HCT116 (cell line): Measurements from ENCODE around the gene N4BP2. TPM values are rescaled to one million over a fixed set of nuclear protein-coding genes. Genes with fewer than 3 reads are reported as not detected.

Source experiments
- ATAC-seq: fragments of 200-7000 bp; cut with Tn5 transposase; 2 replicates; pipeline ENCODE4 v1.9.1; 2020; ENCODE audit warnings: mild to moderate bottlenecking, moderate library complexity
- BruUV-seq: library from RNA; stranded (reverse); fragments of 400-500 nt; replicated peaks from 2 replicates; lab custom pipeline; 2021; lab: Mats Ljungman, UMichigan
- CTCF ChIA-PET: fragments of 300-600 bp; sonication (Branson Sonifier 250); formaldehyde crosslinking; loops from one replicate; lab custom pipeline; 2021; ENCODE audit warnings: antibody characterized with exemption; lab: Charles Lee
- POLR2A ChIA-PET: fragments of 300-600, 350-600 bp; sonication (Branson Sonifier 250); formaldehyde crosslinking; loops from one replicate; lab custom pipeline; 2021; ENCODE audit warnings: antibody characterized with exemption; lab: Charles Lee
- RAD21 ChIA-PET, 2 experiments: fragments of 300-600 bp; sonication (Branson Sonifier 250); formaldehyde crosslinking; loops; one replicate each; lab custom pipeline; 2023; ENCODE audit warnings: low total read pairs in 2 of 2; ENCODE audit not compliant: uncharacterized antibody in 2 of 2, unreplicated experiment in 2 of 2, low non-redundant PET in 1 of 2; lab: Charles Lee
- DNase-seq: peaks from one replicate; pipeline ENCODE4 v3.0.0-alpha.2; 2010; ENCODE audit warnings: low read depth, low spot score
- H2AFZ ChIP-seq: fragments of 200-600 bp; shearing (Covaris generic), sonication (generic); 2 replicates; pipeline ENCODE4 v1.6.1; 2017; ENCODE audit warnings: low read depth, mixed run types, mixed read lengths, antibody characterized with exemption, low read length; ENCODE audit not compliant: poor library complexity, severe bottlenecking
- H3K27ac ChIP-seq: 2 replicates; pipeline ENCODE4 v1.5.1; 2012; ENCODE audit warnings: low read depth, low read length
- H3K27me3 ChIP-seq: fragments of 200-600 bp; sonication (generic); 2 replicates; pipeline ENCODE4 v1.6.1; 2016; ENCODE audit warnings: mixed run types, low read length, mixed read lengths; ENCODE audit not compliant: insufficient read depth
- H3K36me3 ChIP-seq, 2 experiments: fragments of 200-500 bp in 1 of 2; fragments of 200-600 bp in 1 of 2; sonication (Bioruptor generic) in 1 of 2; sonication (generic) in 1 of 2; 2 replicates each; pipeline versions ENCODE4 v1.5.1 to v1.6.1; 2014 to 2016; ENCODE audit warnings: low read length in 2 of 2, inconsistent platforms in 1 of 2, mixed read lengths in 1 of 2, mixed run types in 1 of 2; ENCODE audit not compliant: insufficient read depth in 2 of 2, control insufficient read depth in 1 of 2
- H3K4me1 ChIP-seq, 2 experiments: fragments of 200-600 bp in 1 of 2; sonication (generic) in 1 of 2; 2 replicates each; pipeline versions ENCODE4 v1.5.1 to v1.6.1; 2012 to 2017; ENCODE audit warnings: low read length in 2 of 2, inconsistent platforms in 1 of 2, mild to moderate bottlenecking in 1 of 2, mixed read lengths in 1 of 2, mixed run types in 1 of 2, moderate library complexity in 1 of 2; ENCODE audit not compliant: insufficient read depth in 2 of 2, control insufficient read depth in 1 of 2
- H3K4me2 ChIP-seq: fragments of 200-600 bp; sonication (generic); 2 replicates; pipeline ENCODE4 v1.6.1; 2017; ENCODE audit warnings: mixed run types, low read length, mixed read lengths
- H3K4me3 ChIP-seq, 2 experiments: fragments of 200-600 bp in 1 of 2; sonication (generic) in 1 of 2; replicated peaks in 1 of 2; 2 replicates each; pipeline ENCODE4 v1.5.1; 2011 to 2016; ENCODE audit warnings: low read length in 2 of 2, control low read depth in 1 of 2, low read depth in 1 of 2, mild to moderate bottlenecking in 1 of 2, mixed read lengths in 1 of 2, mixed run types in 1 of 2
- H3K79me2 ChIP-seq: fragments of 200-600 bp; sonication (generic); 2 replicates; pipeline ENCODE4 v1.6.1; 2017; ENCODE audit warnings: mild to moderate bottlenecking, mixed run types, low read length, moderate library complexity, mixed read lengths; ENCODE audit not compliant: insufficient read depth
- H3K9ac ChIP-seq: fragments of 200-600 bp; sonication (generic); 2 replicates; pipeline ENCODE4 v1.6.1; 2016; ENCODE audit warnings: low read length, mixed read lengths
- H3K9me2 ChIP-seq: fragments of 200-600 bp; sonication (generic), shearing (Covaris generic); 2 replicates; pipeline ENCODE4 v1.6.1; 2017; ENCODE audit warnings: mixed run types, mild to moderate bottlenecking, moderate library complexity; ENCODE audit not compliant: insufficient read depth
- H3K9me3 ChIP-seq, 2 experiments: fragments of 200-500 bp in 1 of 2; fragments of 200-600 bp in 1 of 2; sonication (Bioruptor generic) in 1 of 2; sonication (generic) in 1 of 2; 2 replicates each; pipeline ENCODE4 v1.6.1; 2014 to 2017; ENCODE audit warnings: low read length in 2 of 2, mixed read lengths in 2 of 2, inconsistent platforms in 1 of 2, low read depth in 1 of 2, mild to moderate bottlenecking in 1 of 2, mixed run types in 1 of 2, moderate library complexity in 1 of 2; ENCODE audit not compliant: control insufficient read depth in 1 of 2, insufficient read depth in 1 of 2
- H4K20me1 ChIP-seq: fragments of 200-600 bp; sonication (generic), shearing (Covaris generic); 2 replicates; pipeline ENCODE4 v1.6.1; 2017; ENCODE audit warnings: mixed run types, mild to moderate bottlenecking, moderate library complexity; ENCODE audit not compliant: insufficient read depth
- CBX3 ChIP-seq: IDR thresholded peaks from 2 replicates; pipeline ENCODE4 v1.6.1; 2012; ENCODE audit warnings: low read depth
- ELF1 ChIP-seq: IDR thresholded peaks from 2 replicates; pipeline ENCODE4 v1.6.1; 2012; ENCODE audit warnings: low read depth, borderline replicate concordance
- EZH2 ChIP-seq: fragments of 200-600 bp; sonication (generic); IDR thresholded peaks from 2 replicates; pipeline ENCODE4 v1.6.1; 2017; ENCODE audit warnings: antibody characterized with exemption, mixed run types
- EZH2phosphoT487 ChIP-seq: fragments of 200-600 bp; IDR thresholded peaks from 2 replicates; pipeline ENCODE4 v1.6.1; 2018; ENCODE audit warnings: antibody characterized with exemption, borderline replicate concordance
- MAX ChIP-seq: IDR thresholded peaks from 2 replicates; pipeline ENCODE4 v1.6.1; 2012
- POLR2AphosphoS5 ChIP-seq: IDR thresholded peaks from 2 replicates; pipeline ENCODE4 v1.6.1; 2011; ENCODE audit warnings: mild to moderate bottlenecking, low read depth, low read length, moderate library complexity
- RAD21 ChIP-seq: IDR thresholded peaks from 2 replicates; pipeline ENCODE4 v1.6.1; 2012; ENCODE audit warnings: low read depth, mild to moderate bottlenecking
- SP1 ChIP-seq: IDR thresholded peaks from 2 replicates; pipeline ENCODE4 v1.6.1; 2012; ENCODE audit warnings: low read depth
- SRF ChIP-seq: IDR thresholded peaks from 2 replicates; pipeline ENCODE4 v1.6.1; 2012; ENCODE audit warnings: low read depth
- TCF7L2 ChIP-seq: IDR thresholded peaks from 2 replicates; pipeline ENCODE4 v1.7.0; 2011; ENCODE audit warnings: borderline replicate concordance, inconsistent platforms; ENCODE audit not compliant: insufficient read depth, insufficient read length; ENCODE audit errors: extremely low read depth
- YY1 ChIP-seq: IDR thresholded peaks from 2 replicates; pipeline ENCODE4 v1.6.1; 2011; ENCODE audit warnings: low read length, low read depth, moderate library complexity, mild to moderate bottlenecking; ENCODE audit not compliant: insufficient replicate concordance; ENCODE audit errors: extremely low read depth
- ZBTB33 ChIP-seq: IDR thresholded peaks from 2 replicates; pipeline ENCODE4 v1.6.1; 2011; ENCODE audit warnings: mild to moderate bottlenecking, low read length, moderate library complexity; ENCODE audit not compliant: insufficient replicate concordance; ENCODE audit errors: extremely low read depth
- intact Hi-C: fragments of 100-400 bp; cut with micrococcal nuclease; formaldehyde crosslinking; loops from 2 replicates; pipeline ENCODE4 v1.10.0; 2022
- total RNA-seq: library from RNA; stranded (reverse); gene quantifications from one replicate; pipeline ENCODE4 v1.2.1, GENCODE V29; 2021; ENCODE audit not compliant: unreplicated experiment
- TF ChIP-seq, protein P1 (sequence below), 3 experiments: fragments of 200-600 bp in 1 of 3; sonication (generic) in 1 of 3; IDR thresholded peaks in 2 of 3; conservative IDR thresholded peaks in 1 of 3; 2 replicates each; pipeline ENCODE4 v1.5.1; 2012 to 2017; ENCODE audit warnings: low read depth in 2 of 3, low read length in 2 of 3, antibody characterized with exemption in 1 of 3, borderline replicate concordance in 1 of 3, control low read depth in 1 of 3, mild to moderate bottlenecking in 1 of 3, mixed read lengths in 1 of 3, mixed run types in 1 of 3, moderate library complexity in 1 of 3; ENCODE audit not compliant: insufficient read depth in 1 of 3

N4BP2 gene
- total RNA-seq, 1 experiment from 2014 or later, result 7.0 TPM

DNA sequence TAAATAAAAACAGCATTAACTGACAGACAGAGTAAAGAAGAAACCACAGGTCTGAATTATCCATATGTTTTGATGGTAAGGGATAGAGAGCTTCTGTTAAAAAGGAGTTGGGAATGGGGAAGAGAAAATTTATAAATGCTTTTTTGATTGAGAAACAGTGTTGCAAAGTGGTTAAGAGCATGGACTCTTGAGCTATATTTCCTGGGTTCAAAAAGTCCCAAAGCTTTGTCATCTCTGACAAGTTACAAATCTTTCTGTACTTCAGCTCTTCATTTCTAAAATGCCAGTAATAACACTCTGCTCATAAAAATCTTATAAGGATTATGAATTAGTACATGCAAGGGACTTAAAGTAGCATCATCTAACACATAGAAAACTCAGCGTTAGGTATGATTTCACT lies 62.2 kb downstream of the N4BP2 start:
- no peak for DNase-seq
- ATAC-seq, result no peak
- ChIA-PET CTCF (no interaction called here), POLR2A (no interaction called here), RAD21 (no interaction called here)
- no TSS peak for BruUV-seq
- Histone ChIP-seq H3K9ac (no peak overlapping the region), H3K4me2 (no peak overlapping the region), H3K4me1 (peaks cover 0 to 12% of the 10 kb centered on the region in 2 experiments; a peak in 2 of 4 replicates), H3K27me3 (no peaks in the 10 kb centered on the region), H2AFZ (no peak overlapping the region), H3K9me2 (no peaks in the 10 kb centered on the region), H3K79me2 (no peaks in the 10 kb centered on the region), H4K20me1 (no peaks in the 10 kb centered on the region), H3K9me3 (no peaks in the 10 kb centered on the region), H3K27ac (no peak overlapping the region), H3K36me3 (no peaks in the 10 kb centered on the region), H3K4me3 (no peak overlapping the region)
- intact Hi-C loops, result no loop called here
- no peak for TF ChIP-seq EZH2phosphoT487
- no peak for TF ChIP-seq MAX
- TF ChIP-seq, protein P1, sequence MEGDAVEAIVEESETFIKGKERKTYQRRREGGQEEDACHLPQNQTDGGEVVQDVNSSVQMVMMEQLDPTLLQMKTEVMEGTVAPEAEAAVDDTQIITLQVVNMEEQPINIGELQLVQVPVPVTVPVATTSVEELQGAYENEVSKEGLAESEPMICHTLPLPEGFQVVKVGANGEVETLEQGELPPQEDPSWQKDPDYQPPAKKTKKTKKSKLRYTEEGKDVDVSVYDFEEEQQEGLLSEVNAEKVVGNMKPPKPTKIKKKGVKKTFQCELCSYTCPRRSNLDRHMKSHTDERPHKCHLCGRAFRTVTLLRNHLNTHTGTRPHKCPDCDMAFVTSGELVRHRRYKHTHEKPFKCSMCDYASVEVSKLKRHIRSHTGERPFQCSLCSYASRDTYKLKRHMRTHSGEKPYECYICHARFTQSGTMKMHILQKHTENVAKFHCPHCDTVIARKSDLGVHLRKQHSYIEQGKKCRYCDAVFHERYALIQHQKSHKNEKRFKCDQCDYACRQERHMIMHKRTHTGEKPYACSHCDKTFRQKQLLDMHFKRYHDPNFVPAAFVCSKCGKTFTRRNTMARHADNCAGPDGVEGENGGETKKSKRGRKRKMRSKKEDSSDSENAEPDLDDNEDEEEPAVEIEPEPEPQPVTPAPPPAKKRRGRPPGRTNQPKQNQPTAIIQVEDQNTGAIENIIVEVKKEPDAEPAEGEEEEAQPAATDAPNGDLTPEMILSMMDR (IDR thresholded peaks at IDR 0.05 in 2 of 3, conservative IDR thresholded peaks at IDR 0.05 in 1 of 3; ENCODE audit: borderline replicate concordance in 1 of 3, insufficient read depth in 1 of 3, low read depth in 2 of 3, low read length in 2 of 3), result no peak
- no peak for TF ChIP-seq SP1
- TF ChIP-seq ELF1, result no peak

GRCh38 chr4:40119344-40119743 lies 62.7 kb downstream of the N4BP2 start:
- Histone ChIP-seq H3K4me1 (peaks cover 0 to 12% of the 10 kb centered on the region in 2 experiments; a peak in 2 of 4 replicates), H3K9ac (no peak overlapping the region), H3K9me2 (no peaks in the 10 kb centered on the region), H3K79me2 (no peaks in the 10 kb centered on the region), H3K4me2 (no peak overlapping the region), H4K20me1 (no peaks in the 10 kb centered on the region), H2AFZ (no peak overlapping the region), H3K36me3 (no peaks in the 10 kb centered on the region), H3K9me3 (no peaks in the 10 kb centered on the region), H3K27ac (no peak overlapping the region), H3K27me3 (no peaks in the 10 kb centered on the region), H3K4me3 (no peak overlapping the region)
- intact Hi-C loops, result no loop called here
- DNase-seq (no peak), ATAC-seq (no peak)
- ChIA-PET RAD21 (no interaction called here), CTCF (no interaction called here), POLR2A (no interaction called here)
- no TSS peak for BruUV-seq
- TF ChIP-seq YY1 (no peak), CBX3 (no peak), TCF7L2 (no peak), POLR2AphosphoS5 (no peak), RAD21 (no peak), EZH2 (no peak), SRF (no peak), ZBTB33 (no peak)
